Heart left ventricle (tissue), 13 donors: ENCODE data around the gene CALU.

Experiments
- CTCF ChIP-seq, 12 donors: fragments of 200-600 bp; sonication (generic) in 4 of 12; IDR thresholded peaks; one replicate each; pipeline versions ENCODE4 v1.5.0 to v1.8.0; 2018 to 2022; ENCODE audit warnings: antibody characterized with exemption in 12 of 12, mild to moderate bottlenecking in 5 of 12
- POLR2A ChIP-seq, 2 donors: fragments of 450-650 bp; IDR thresholded peaks; one replicate each; pipeline ENCODE4 v1.6.1; 2017; ENCODE audit warnings: antibody characterized with exemption in 2 of 2, mild to moderate bottlenecking in 2 of 2, moderate library complexity in 2 of 2
- donor health status: ischemic (EF 13 %, LVEDD 7.1; RV severe dilation, severe dysfunction).
- donor health status: DM: no; HTN: yes; CAD: no.
- donor health status: DM: no; HTN: no; CAD: no.
- donor health status: ischemic (EF 25% LVEDD 6.9; RV normal size, moderate dysfunction).
- donor health status: ischemic (EF 25% LVEDD 5.7; RV mildly dilated, moderate dysfunction).
- donor health status: ischemic (EF 35%, LVEDD 5.7; RV mildly dilated, moderate dysfunction).
- donor health status: nonischemic (EF 11% LVEDD 7.7; RV severe dilation, severe dysfunction).
- donor health status: DM: yes; HTN: yes; CAD: no.
- donor health status: PGD.
- donor health status: ischemic (EF 29% LVEDD 5.4; RV normal size, mild dysfunction).
- donor health status: nonischemic (EF 23%, LVEDD 6.1; RV moderate dilation, normal function).

- TF ChIP-seq CTCF (IDR thresholded peaks at IDR 0.05) (no peak), POLR2A (IDR thresholded peaks at IDR 0.05) (no peak)
These were observed 46.6 kb downstream of the CALU start for GRCh38 chr7:128785738-128786137.
